NCI-H2081 treated with DMSO at 0.1 percent for 48 hours (cell line): ENCODE data around the gene PAK3.

Experiments used
- DNase-seq: peaks from one replicate; lab custom pipeline; 2025; lab: John Stamatoyannopoulos, UW

Gene PAK3

GRCh38 chrX:111262086-111262485, 166.1 kb downstream of the PAK3 start:
- DNase-seq = no peak

- no peak for DNase-seq
These were observed 168.4 kb downstream of the PAK3 start for GRCh38 chrX:111264385-111264784.

- peak; percentile 19 for DNase-seq
These were observed 169.5 kb downstream of the PAK3 start for GRCh38 chrX:111265486-111265885.

GRCh38 chrX:111268506-111268905, 172.5 kb downstream of the PAK3 start:
- DNase-seq = no peak

GRCh38 chrX:111270339-111270738, 174.3 kb downstream of the PAK3 start, which contains the start of gene CAPN6:
TSS of gene CAPN6 (minus strand) at chrX:111270483. CDS start at chrX:111263936, 6,547 bp downstream.
- DNase-seq = no peak
